Smooth muscle cell (in vitro differentiated cells): ENCODE results near the gene ITIH4. TPM values are rescaled to one million over a fixed set of nuclear protein-coding genes. Genes with fewer than 3 reads are reported as not detected.

ENCODE experiments used
- DNase-seq: peaks from one replicate; lab custom pipeline; 2025; ENCODE audit not compliant: unreplicated experiment; lab: John Stamatoyannopoulos, UW
- H2AFZ ChIP-seq: fragments of 200-600 bp; sonication (generic); 2 replicates; pipeline ENCODE4 v1.6.0; 2016; ENCODE audit warnings: antibody characterized with exemption, low read depth, mild to moderate bottlenecking
- H3F3A ChIP-seq: fragments of 200-600 bp; sonication (generic); 2 replicates; pipeline ENCODE4 v1.6.0; 2017; ENCODE audit warnings: antibody characterized with exemption, low read depth
- H3K27ac ChIP-seq: fragments of 200-600 bp; sonication (generic); 2 replicates; pipeline ENCODE4 v1.5.1; 2016; ENCODE audit warnings: low read depth, mild to moderate bottlenecking
- H3K27me3 ChIP-seq: fragments of 200-600 bp; sonication (generic); 2 replicates; pipeline ENCODE4 v1.6.1; 2016; ENCODE audit warnings: low read depth, mild to moderate bottlenecking
- H3K36me3 ChIP-seq: fragments of 200-600 bp; sonication (generic); 2 replicates; pipeline ENCODE4 v1.5.1; 2016; ENCODE audit warnings: low read depth
- H3K4me1 ChIP-seq: fragments of 200-600 bp; sonication (generic); 2 replicates; pipeline ENCODE4 v1.5.1; 2016; ENCODE audit warnings: low read depth
- H3K4me2 ChIP-seq: fragments of 200-600 bp; sonication (generic); 2 replicates; pipeline ENCODE4 v1.6.0; 2016; ENCODE audit warnings: mild to moderate bottlenecking
- H3K4me3 ChIP-seq: fragments of 200-600 bp; sonication (generic); 2 replicates; pipeline ENCODE4 v1.5.1; 2016; ENCODE audit warnings: mild to moderate bottlenecking
- H3K79me2 ChIP-seq: fragments of 200-600 bp; sonication (generic); 2 replicates; pipeline ENCODE4 v1.6.0; 2016; ENCODE audit warnings: low read depth, mild to moderate bottlenecking
- H3K9ac ChIP-seq: fragments of 200-600 bp; sonication (generic); 2 replicates; pipeline ENCODE4 v1.6.0; 2016; ENCODE audit warnings: low read depth
- H3K9me3 ChIP-seq: fragments of 200-600 bp; sonication (generic); replicated peaks from 2 replicates; pipeline ENCODE4 v1.5.1; 2016; ENCODE audit warnings: low read depth
- H4K20me1 ChIP-seq: fragments of 200-600 bp; sonication (generic); 2 replicates; pipeline ENCODE4 v1.6.0; 2016; ENCODE audit warnings: low read depth
- CTCF ChIP-seq: fragments of 200-600 bp; sonication (generic); IDR thresholded peaks from 2 replicates; pipeline ENCODE4 v1.5.1; 2017; ENCODE audit warnings: borderline replicate concordance, mild to moderate bottlenecking, antibody characterized with exemption; ENCODE audit not compliant: insufficient read depth, poor library complexity, severe bottlenecking
- WGBS: methylation state at CpG from one replicate; pipeline ENCODE4 v1.1.7; 2016; ENCODE audit warnings: low lambda C conversion rate; 5-methylcytosine and 5-hydroxymethylcytosine counted together
- polyA plus RNA-seq: library from polyadenylated mRNA; unstranded; fragments of >200 nt; fragmentation: Nextera tagmentation; extraction: Ambion mirVana; gene quantifications from 2 replicates; pipeline ENCODE4 v1.2.1, GENCODE V29; 2016
- total RNA-seq: library from RNA; depleted of rRNA; stranded (reverse); fragments of >200 nt; gene quantifications from 2 replicates; pipeline ENCODE4 v1.2.3, GENCODE V29; 2014

Gene ITIH4
- total and polyA plus RNA-seq, 2 experiments from 2014 or later = 1.6 TPM

- H3K4me3 ChIP-seq = no peak overlapping the region
- H3K79me2 ChIP-seq = no peaks in the 10 kb centered on the region
- H2AFZ ChIP-seq = no peak overlapping the region
- no peak overlapping the region for H3K27ac ChIP-seq
- no peaks in the 10 kb centered on the region for H3K9me3 ChIP-seq
- 96% methylated on average over 8 of the region's 8 CpGs for WGBS
- H3K36me3 ChIP-seq = no peaks in the 10 kb centered on the region
- no peaks in the 10 kb centered on the region for H3F3A ChIP-seq
- no peaks in the 10 kb centered on the region for H3K27me3 ChIP-seq
- H3K9ac ChIP-seq = no peak overlapping the region
- no peaks in the 10 kb centered on the region for H4K20me1 ChIP-seq
- DNase-seq = no peak
- no peak overlapping the region for H3K4me2 ChIP-seq
- TF ChIP-seq CTCF = no peak
- no peaks in the 10 kb centered on the region for H3K4me1 ChIP-seq
Measured at GRCh38 chr3:52838561-52839267, 8.2 kb upstream of the ITIH4 start.

GRCh38 chr3:52836986-52837385 is 6.5 kb upstream of the ITIH4 start:
- Histone ChIP-seq H4K20me1 (no peaks in the 10 kb centered on the region), H3K36me3 (no peaks in the 10 kb centered on the region), H2AFZ (no peak overlapping the region), H3K4me3 (no peak overlapping the region), H3K9ac (no peak overlapping the region), H3K4me2 (no peak overlapping the region), H3F3A (no peaks in the 10 kb centered on the region), H3K4me1 (no peaks in the 10 kb centered on the region), H3K79me2 (no peaks in the 10 kb centered on the region), H3K9me3 (no peaks in the 10 kb centered on the region), H3K27ac (no peak overlapping the region), H3K27me3 (no peaks in the 10 kb centered on the region)
- TF ChIP-seq CTCF = no peak
- DNase-seq = no peak
- WGBS = 98% methylated on average over 4 of the region's 4 CpGs

- Histone ChIP-seq H3F3A (no peaks in the 10 kb centered on the region), H3K27me3 (no peaks in the 10 kb centered on the region), H3K27ac (no peak overlapping the region), H3K9me3 (no peaks in the 10 kb centered on the region), H3K36me3 (no peaks in the 10 kb centered on the region), H3K4me2 (no peak overlapping the region), H4K20me1 (no peaks in the 10 kb centered on the region), H3K79me2 (no peaks in the 10 kb centered on the region), H2AFZ (no peak overlapping the region), H3K4me3 (no peak overlapping the region), H3K9ac (no peak overlapping the region), H3K4me1 (no peaks in the 10 kb centered on the region)
- 95% methylated on average over 5 of the region's 5 CpGs for WGBS
- no peak for DNase-seq
- no peak for TF ChIP-seq CTCF
Measured at GRCh38 chr3:52836471-52836845, 6.0 kb upstream of the ITIH4 start.
